CD4-positive, alpha-beta memory T cell (primary cell): ENCODE data around the gene WDR12. TPM values are rescaled to one million over a fixed set of nuclear protein-coding genes. Genes with fewer than 3 reads are reported as not detected.
A peak's percentile ranks its signal among the peaks of the same experiment; 100 is the strongest.

Experiments used
- CTCF ChIA-PET: fragments of 350-600 bp; sonication (Branson Sonifier 250); formaldehyde crosslinking; loops from one replicate; lab custom pipeline; 2021; ENCODE audit warnings: inconsistent platforms; ENCODE audit not compliant: partially characterized antibody; lab: Charles Lee
- POLR2A ChIA-PET: fragments of 350-600 bp; sonication (Branson Sonifier 250); formaldehyde crosslinking; loops from one replicate; lab custom pipeline; 2021; ENCODE audit not compliant: partially characterized antibody; lab: Charles Lee
- DNase-seq, 5 donors: peaks; one replicate each; pipeline versions ENCODE4 v3.0.0 to v3.0.0-alpha.2; 2020 to 2022; ENCODE audit warnings: mixed read lengths in 1 of 5
- H3K27ac ChIP-seq: one replicate; pipeline ENCODE4 v1.7.0; 2013; ENCODE audit warnings: low read depth, low read length
- H3K27me3 ChIP-seq: 2 replicates; pipeline ENCODE4 v1.7.0; 2013; ENCODE audit warnings: mild to moderate bottlenecking, low read length, moderate library complexity; ENCODE audit not compliant: insufficient read depth
- H3K36me3 ChIP-seq: 2 replicates; pipeline ENCODE4 v1.7.0; 2013; ENCODE audit warnings: mild to moderate bottlenecking, low read length, moderate library complexity; ENCODE audit not compliant: insufficient read depth
- H3K4me1 ChIP-seq: 2 replicates; pipeline ENCODE4 v1.7.0; 2013; ENCODE audit warnings: mild to moderate bottlenecking, low read length, moderate library complexity; ENCODE audit not compliant: insufficient read depth
- H3K4me3 ChIP-seq, 2 donors: one replicate each; pipeline ENCODE4 v1.7.0; 2013; ENCODE audit warnings: low read length in 2 of 2, mild to moderate bottlenecking in 1 of 2
- H3K9me3 ChIP-seq, 2 donors: one replicate each; pipeline ENCODE4 v1.7.0; 2013; ENCODE audit warnings: low read length in 2 of 2, control low read depth in 1 of 2; ENCODE audit not compliant: control insufficient read depth in 1 of 2
- H3K27ac Mint-ChIP-seq, 7 donors: one replicate each; pipeline ENCODE4 v1.8.0; 2020 to 2021; ENCODE audit warnings: mixed read lengths in 7 of 7, mild to moderate bottlenecking in 6 of 7, inconsistent platforms in 3 of 7, moderate library complexity in 3 of 7
- H3K27me3 Mint-ChIP-seq, 2 donors: one replicate each; pipeline ENCODE4 v1.8.0; 2020 to 2021; ENCODE audit warnings: mixed read lengths in 2 of 2
- H3K36me3 Mint-ChIP-seq, 2 donors: one replicate each; pipeline ENCODE4 v1.8.0; 2020 to 2021; ENCODE audit warnings: mixed read lengths in 2 of 2, inconsistent platforms in 1 of 2, mild to moderate bottlenecking in 1 of 2
- H3K4me1 Mint-ChIP-seq, 4 donors: one replicate each; pipeline ENCODE4 v1.8.0; 2020 to 2021; ENCODE audit warnings: mixed read lengths in 4 of 4, mild to moderate bottlenecking in 1 of 4
- H3K4me3 Mint-ChIP-seq, 8 donors: one replicate each; pipeline ENCODE4 v1.8.0; 2020 to 2021; ENCODE audit warnings: mixed read lengths in 8 of 8, mild to moderate bottlenecking in 7 of 8, moderate library complexity in 6 of 8, inconsistent platforms in 3 of 8
- H3K9me3 Mint-ChIP-seq, 8 donors: one replicate each; pipeline ENCODE4 v1.8.0; 2020 to 2021; ENCODE audit warnings: mixed read lengths in 8 of 8, mild to moderate bottlenecking in 5 of 8, inconsistent platforms in 3 of 8, moderate library complexity in 1 of 8
- intact Hi-C: fragments of 100-400 bp; cut with micrococcal nuclease; formaldehyde crosslinking; loops from one replicate; pipeline ENCODE4 v1.15.1; 2023
- polyA plus RNA-seq, 2 donors: library from polyadenylated mRNA; unstranded; fragments of 300-500 nt; fragmentation: Illumina TruSeq; gene quantifications; one replicate each; pipeline ENCODE4 v1.2.3, GENCODE V29; 2021
- total RNA-seq, 2 experiments: library from RNA; stranded (reverse); gene quantifications; one replicate each; pipeline ENCODE4 v1.2.3, GENCODE V29; 2021

The WDR12 gene
- total and polyA plus RNA-seq, 4 experiments from 2014 or later: 16.5 to 25.0 (median 20.6) TPM

DNA sequence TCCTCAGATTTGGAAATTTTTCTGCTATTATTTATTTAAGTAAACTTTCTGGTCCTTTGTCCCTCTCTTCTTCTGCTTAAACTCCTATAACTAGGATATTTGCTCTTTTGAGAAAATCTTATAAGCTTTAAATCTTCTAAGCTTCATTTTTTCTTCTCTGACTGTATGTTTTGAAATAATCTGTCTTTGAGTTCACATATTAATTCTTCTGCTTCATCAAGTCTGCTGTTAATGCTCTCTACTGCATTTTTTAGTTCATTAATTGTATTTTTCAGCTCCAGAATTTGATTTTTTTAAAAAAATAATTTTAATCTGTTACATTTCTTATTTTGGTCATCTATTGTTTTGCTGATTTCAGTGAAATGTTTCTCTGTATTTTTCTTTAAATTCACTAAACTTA, 68.8 kb downstream of the WDR12 start:
- H3K36me3 ChIP-seq: no peaks in the 10 kb centered on the region
- ChIA-PET POLR2A (no interaction called here), CTCF (interaction anchor here (0.7 to 1.7 kb wide), 3 partner anchors 8 to 19 kb away, joined by 3 to 5 read pairs (median 4); no protein-coding TSS in a partner anchor)
- H3K27ac Mint-ChIP-seq: no peak overlapping the region
- H3K4me3 Mint-ChIP-seq: no peak overlapping the region
- H3K9me3 Mint-ChIP-seq: peaks cover 2 to 19% (median 12%) of the 10 kb centered on the region in 8 donors
- H3K4me1 Mint-ChIP-seq: no peaks in the 10 kb centered on the region
- no peak for DNase-seq
- no peaks in the 10 kb centered on the region for H3K27me3 ChIP-seq
- peaks cover 0 to 6% of the 10 kb centered on the region in 2 donors for H3K36me3 Mint-ChIP-seq
- intact Hi-C loops: no loop called here
- no peaks in the 10 kb centered on the region for H3K9me3 ChIP-seq
- H3K4me1 ChIP-seq: no peaks in the 10 kb centered on the region
- no peaks in the 10 kb centered on the region for H3K27me3 Mint-ChIP-seq
- H3K27ac ChIP-seq: no peak overlapping the region
- no peak overlapping the region for H3K4me3 ChIP-seq

DNA sequence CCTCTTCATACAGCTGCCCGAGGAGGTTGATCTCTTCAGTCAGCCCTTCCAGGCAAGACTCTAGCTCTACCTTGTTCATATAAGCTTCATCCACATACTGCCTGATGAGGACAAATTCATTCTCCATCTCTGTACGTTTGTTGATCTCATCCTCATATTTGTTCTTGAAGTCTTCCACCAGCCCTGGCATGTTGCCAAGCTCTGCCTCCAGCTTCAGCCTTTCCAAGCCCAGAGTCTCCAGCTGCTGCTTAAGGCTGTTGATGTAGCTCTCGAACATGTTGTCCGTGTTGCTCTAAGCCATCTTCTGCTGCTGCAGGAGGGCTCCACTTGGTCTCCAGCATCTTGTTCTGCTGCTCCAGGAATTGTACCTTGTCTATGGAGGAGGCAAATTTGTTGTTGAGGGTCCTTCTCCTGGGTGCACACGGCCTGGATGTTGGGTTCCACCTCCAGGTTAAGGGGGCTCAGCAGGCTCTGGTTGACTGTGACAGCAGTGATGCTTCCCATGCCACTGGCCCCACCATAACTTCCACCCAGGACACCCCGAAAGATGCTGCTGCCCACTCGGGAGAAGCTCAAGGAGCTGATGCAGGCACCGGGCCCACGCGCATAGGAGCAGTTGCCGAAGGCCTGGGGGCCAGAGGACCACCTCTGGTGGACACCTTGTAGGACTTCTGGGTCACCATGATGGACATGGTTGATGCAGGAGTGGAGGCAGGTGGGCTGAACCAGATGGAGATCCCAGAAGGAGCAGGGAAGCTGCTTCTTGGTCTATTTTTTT, 70.2 kb downstream of the WDR12 start:
- Histone ChIP-seq H3K4me1 (no peaks in the 10 kb centered on the region), H3K27me3 (no peaks in the 10 kb centered on the region), H3K36me3 (no peaks in the 10 kb centered on the region), H3K27ac (no peak overlapping the region), H3K4me3 (no peak overlapping the region), H3K9me3 (no peaks in the 10 kb centered on the region)
- Mint-ChIP-seq H3K27ac (no peak overlapping the region), H3K4me3 (no peak overlapping the region), H3K36me3 (peaks cover 0 to 6% of the 10 kb centered on the region in 2 donors), H3K9me3 (peaks cover 2 to 19% (median 12%) of the 10 kb centered on the region in 8 donors), H3K4me1 (peaks cover 0 to 1% (median 0%) of the 10 kb centered on the region in 4 donors), H3K27me3 (no peaks in the 10 kb centered on the region)
- intact Hi-C loops: no loop called here
- DNase-seq: no peak
- CTCF ChIA-PET: interaction anchor here (1.0 kb wide), 1 partner anchor 252 kb away, joined by 3 read pairs; no protein-coding TSS in a partner anchor
- POLR2A ChIA-PET: no interaction called here

DNA sequence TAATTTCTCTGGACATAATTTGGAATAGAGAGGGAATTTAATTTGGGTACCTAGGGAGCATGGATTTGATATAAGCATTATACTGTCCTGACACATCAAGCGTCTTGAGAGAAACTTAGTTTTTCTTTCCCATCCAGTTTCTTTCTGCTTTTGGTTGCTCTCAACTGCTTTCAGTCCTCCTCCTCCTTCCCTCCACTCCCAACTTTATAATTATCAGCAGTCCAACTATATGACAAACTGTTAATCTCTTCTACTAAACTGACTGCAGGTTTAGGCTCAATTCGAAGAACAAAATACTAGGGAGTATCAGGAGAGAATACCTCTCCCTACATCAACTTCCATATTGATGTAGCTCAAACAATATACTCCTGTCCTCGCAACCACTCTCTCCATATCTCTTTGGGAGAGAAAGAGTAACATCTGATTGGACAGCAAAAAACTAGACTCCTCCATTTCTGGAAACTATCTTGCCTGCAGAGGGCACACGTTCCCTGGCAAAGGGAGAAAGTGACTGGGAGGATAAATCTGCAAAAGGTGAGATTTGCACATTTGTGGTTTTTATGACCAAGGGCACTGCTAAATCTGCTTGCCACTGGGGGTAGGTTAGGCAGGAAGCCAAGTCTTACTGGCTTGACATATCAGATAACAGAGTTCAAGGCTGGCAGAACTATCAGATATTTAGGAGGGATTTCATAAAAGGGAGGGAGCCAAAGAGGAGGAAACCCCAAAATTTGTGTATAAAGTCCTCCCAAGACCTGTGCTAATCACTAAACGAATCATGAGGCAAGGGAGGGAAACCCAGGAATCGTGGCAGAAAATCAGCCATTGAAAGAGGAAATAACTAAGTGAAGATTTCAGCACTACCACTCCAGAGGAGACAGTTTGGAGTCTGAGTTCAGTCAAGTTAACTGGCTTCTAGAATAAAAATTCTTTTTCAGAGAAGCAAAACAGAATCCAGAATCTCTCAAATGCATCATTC, 79.9 kb downstream of the WDR12 start:
- Mint-ChIP-seq H3K27me3 (no peaks in the 10 kb centered on the region), H3K4me3 (peak overlapping the region in 4 of 8 donors; percentile 30 to 71 (median 38)), H3K36me3 (no peaks in the 10 kb centered on the region), H3K4me1 (peaks cover 9 to 11% (median 9%) of the 10 kb centered on the region in 4 donors), H3K27ac (peak overlapping the region in 5 of 7 donors; percentile 26 to 91 (median 42)), H3K9me3 (no peaks in the 10 kb centered on the region)
- CTCF ChIA-PET: interaction anchor here (1.0 to 2.0 kb wide), 4 partner anchors 10 to 260 kb away, joined by 3 to 7 read pairs (median 4); partner anchors contain the start of gene ICA1L
- POLR2A ChIA-PET: no interaction called here
- Histone ChIP-seq H3K4me3 (no peak overlapping the region), H3K4me1 (peaks cover 9% of the 10 kb centered on the region), H3K9me3 (no peaks in the 10 kb centered on the region), H3K27ac (no peak overlapping the region), H3K27me3 (no peaks in the 10 kb centered on the region), H3K36me3 (no peaks in the 10 kb centered on the region)
- DNase-seq: peak; percentile 46 to 54 (median 48)
- intact Hi-C loops: loop anchor here (1.0 to 10.0 kb wide), 5 partner anchors 39 to 1073 kb away; no protein-coding TSS in a partner anchor

GRCh38 chr2:202824901-202825300, 86.6 kb downstream of the WDR12 start:
- Mint-ChIP-seq H3K4me3 (no peak overlapping the region), H3K27me3 (no peaks in the 10 kb centered on the region), H3K4me1 (no peaks in the 10 kb centered on the region), H3K9me3 (no peaks in the 10 kb centered on the region), H3K27ac (no peak overlapping the region), H3K36me3 (no peaks in the 10 kb centered on the region)
- no peak for DNase-seq
- no peaks in the 10 kb centered on the region for H3K9me3 ChIP-seq
- no peak overlapping the region for H3K27ac ChIP-seq
- intact Hi-C loops: no loop called here
- no peaks in the 10 kb centered on the region for H3K36me3 ChIP-seq
- H3K4me3 ChIP-seq: no peak overlapping the region
- ChIA-PET POLR2A (no interaction called here), CTCF (interaction anchor here (1.0 kb wide), 1 partner anchor 236 kb away, joined by 3 read pairs; no protein-coding TSS in a partner anchor)
- H3K4me1 ChIP-seq: no peaks in the 10 kb centered on the region
- no peaks in the 10 kb centered on the region for H3K27me3 ChIP-seq

Other genes with a start within 250 kb of the WDR12 start
- gene ICA1L, start 39.9 kb downstream of the WDR12 start, total RNA-seq: under 1 TPM; 0.50 to 0.58 TPM
- gene ICA1L, start 39.9 kb downstream of the WDR12 start, polyA plus RNA-seq: 1 to 10 TPM in 1 of 2 donors, under 1 TPM in 1; 0.45 to 1.8 TPM
- 10 to 100 TPM; 24.4 to 27.6 TPM for gene CARF, start 602 bp upstream of the WDR12 start, total RNA-seq
- gene CARF, start 602 bp upstream of the WDR12 start, polyA plus RNA-seq: 1 to 10 TPM; 1.9 to 5.3 TPM
- gene NBEAL1, start 103.2 kb upstream of the WDR12 start, total RNA-seq: 10 to 100 TPM; 15.1 to 15.9 TPM
- gene NBEAL1, start 103.2 kb upstream of the WDR12 start, polyA plus RNA-seq: 1 to 10 TPM; 4.2 to 8.1 TPM